HepG2 (cell line): ENCODE measurements around the gene RASD1. TPM values are rescaled to one million over a fixed set of nuclear protein-coding genes. Genes with fewer than 3 reads are reported as not detected.

Experiments
- AKAP8 ChIP-seq: sonication (generic); formaldehyde crosslinking; IDR thresholded peaks from 2 replicates; pipeline ENCODE4 v1.5.1; 2020; ENCODE audit warnings: mild to moderate bottlenecking, missing genetic modification reagents
- ARNTL ChIP-seq: sonication (generic); formaldehyde crosslinking; IDR thresholded peaks from 2 replicates; pipeline ENCODE4 v1.4.0; 2020; ENCODE audit warnings: mild to moderate bottlenecking, missing genetic modification reagents
- EHMT2 ChIP-seq: fragments of 200-600 bp; sonication (generic); IDR thresholded peaks from 2 replicates; pipeline ENCODE4 v1.7.0; 2017; ENCODE audit warnings: antibody characterized with exemption, low read depth, low read length, borderline replicate concordance
- GFI1 ChIP-seq: sonication (generic); formaldehyde crosslinking; IDR thresholded peaks from 2 replicates; pipeline ENCODE4 v1.5.0; 2020; ENCODE audit warnings: missing genetic modification reagents, mild to moderate bottlenecking, borderline replicate concordance
- HMGXB3 ChIP-seq: sonication (generic); formaldehyde crosslinking; IDR thresholded peaks from 2 replicates; pipeline ENCODE4 v1.4.0; 2020; ENCODE audit warnings: missing genetic modification reagents, borderline replicate concordance
- IRF2 ChIP-seq: IDR thresholded peaks from 2 replicates; pipeline ENCODE4 v1.6.1; 2018; ENCODE audit warnings: missing genetic modification reagents, missing compliant biosample characterization
- KLF12 ChIP-seq: sonication (generic); formaldehyde crosslinking; IDR thresholded peaks from 2 replicates; pipeline ENCODE4 v1.4.0; 2020; ENCODE audit warnings: missing genetic modification reagents, borderline replicate concordance
- MTF1 ChIP-seq: sonication (generic); formaldehyde crosslinking; IDR thresholded peaks from 2 replicates; pipeline ENCODE4 v1.5.0; 2020; ENCODE audit warnings: missing genetic modification reagents
- PITX1 ChIP-seq: sonication (generic); formaldehyde crosslinking; IDR thresholded peaks from 2 replicates; pipeline ENCODE4 v1.5.1; 2020; ENCODE audit warnings: mild to moderate bottlenecking, missing genetic modification reagents
- POLR2A ChIP-seq, 2 experiments: IDR thresholded peaks; 2 replicates each; pipeline ENCODE4 v1.6.1; 2011; ENCODE audit warnings: low read depth in 2 of 2, low read length in 2 of 2, mild to moderate bottlenecking in 1 of 2, moderate library complexity in 1 of 2; ENCODE audit not compliant: insufficient read depth in 1 of 2
- SIX4 ChIP-seq: sonication (generic); formaldehyde crosslinking; IDR thresholded peaks from 2 replicates; pipeline ENCODE4 v1.4.0; 2020; ENCODE audit warnings: missing genetic modification reagents
- SP2 ChIP-seq: sonication (generic); formaldehyde crosslinking; IDR thresholded peaks from 2 replicates; pipeline ENCODE4 v1.5.1; 2020; ENCODE audit warnings: mild to moderate bottlenecking, missing genetic modification reagents
- ZBTB4 ChIP-seq: sonication (generic); formaldehyde crosslinking; IDR thresholded peaks from 2 replicates; pipeline ENCODE4 v1.4.0; 2020; ENCODE audit warnings: missing genetic modification reagents, mild to moderate bottlenecking, borderline replicate concordance
- ZFP36L1 ChIP-seq: sonication (generic); formaldehyde crosslinking; IDR thresholded peaks from 2 replicates; pipeline ENCODE4 v1.8.0; 2022; ENCODE audit warnings: mild to moderate bottlenecking, missing genetic modification reagents, moderate library complexity
- ZKSCAN1 ChIP-seq: fragments of 150-350 bp; IDR thresholded peaks from 2 replicates; pipeline ENCODE4 v1.6.1; 2014; ENCODE audit warnings: low read length
- ZNF235 ChIP-seq: sonication (generic); formaldehyde crosslinking; IDR thresholded peaks from 2 replicates; pipeline ENCODE4 v1.8.1; 2023; ENCODE audit warnings: mild to moderate bottlenecking, missing genetic modification reagents, borderline replicate concordance
- ZNF383 ChIP-seq: sonication (generic); formaldehyde crosslinking; IDR thresholded peaks from 2 replicates; pipeline ENCODE4 v1.4.0; 2020; ENCODE audit warnings: missing genetic modification reagents, mild to moderate bottlenecking, borderline replicate concordance
- ZNF530 ChIP-seq: sonication (generic); formaldehyde crosslinking; IDR thresholded peaks from 2 replicates; pipeline ENCODE4 v1.5.0; 2020; ENCODE audit warnings: low read depth, mild to moderate bottlenecking, missing genetic modification reagents
- ZNF674 ChIP-seq: sonication (generic); formaldehyde crosslinking; IDR thresholded peaks from 2 replicates; pipeline ENCODE4 v1.5.0; 2020; ENCODE audit warnings: low read depth, mild to moderate bottlenecking, missing genetic modification reagents
- ZNF773 ChIP-seq: sonication (generic); formaldehyde crosslinking; IDR thresholded peaks from 2 replicates; pipeline ENCODE4 v1.4.0; 2020; ENCODE audit warnings: missing genetic modification reagents, borderline replicate concordance
- ZNF841 ChIP-seq: sonication (generic); formaldehyde crosslinking; IDR thresholded peaks from 2 replicates; pipeline ENCODE4 v1.8.1; 2023; ENCODE audit warnings: missing genetic modification reagents, borderline replicate concordance
- polyA plus RNA-seq, 8 experiments: library from polyadenylated mRNA; depleted of rRNA in 3 of 8; stranded (reverse) in 7 of 8; unstranded in 1 of 8; fragments of >200 nt; fragmentation: Illumina TruSeq in 4 of 8; extraction: Trizol in 4 of 8; gene quantifications; 2 replicates each; pipeline versions ENCODE4 v1.2.1 to v1.2.3, GENCODE V29; 2011 to 2016; ENCODE audit warnings: low read depth in 4 of 8, missing spikeins in 1 of 8, mixed read lengths in 1 of 8; ENCODE audit not compliant: insufficient read depth in 1 of 8
- total RNA-seq, 5 experiments: library from RNA; depleted of rRNA; stranded (reverse); fragments of >200 nt; fragmentation: Illumina TruSeq; extraction: Trizol; gene quantifications; 2 replicates each; pipeline ENCODE4 v1.2.3, GENCODE V29; 2016; ENCODE audit warnings: low read depth in 1 of 5

Gene RASD1
- total and polyA plus RNA-seq, 2 of the 13 experiments (the other 11 are each of a cell fraction or from before 2014, with no cell fraction given) = 1.6 to 4.2 TPM

GRCh38 chr17:17538417-17539391 lies 42.5 kb upstream of the RASD1 start (continued):
- TF ChIP-seq EHMT2 = no peak
- peak; percentile 84; the same call in 1 of the 2 replicates for TF ChIP-seq ARNTL
- TF ChIP-seq AKAP8 = no peak
- no peak for TF ChIP-seq ZNF674 (CRISPR knock-in tag)
- no peak for TF ChIP-seq ZNF383 (CRISPR knock-in tag)
- TF ChIP-seq ZNF841 = no peak
- TF ChIP-seq ZBTB4 (CRISPR knock-in tag) = no peak
- no peak for TF ChIP-seq KLF12 (CRISPR knock-in tag)
- TF ChIP-seq MTF1 (CRISPR knock-in tag) = no peak
- no peak for TF ChIP-seq SP2 (CRISPR knock-in tag)
- TF ChIP-seq ZKSCAN1 = no peak
- no peak for TF ChIP-seq ZNF773 (CRISPR knock-in tag)
- TF ChIP-seq IRF2 = peak; percentile 76
- peak; percentile 97 for TF ChIP-seq SIX4 (CRISPR knock-in tag)
- TF ChIP-seq PITX1 = peak; percentile 94
- no peak; the same call in 1 of the 2 replicates for TF ChIP-seq HMGXB3 (CRISPR knock-in tag)
- peak; percentile 78 for TF ChIP-seq GFI1
- TF ChIP-seq POLR2A (IDR thresholded peaks at IDR 0.05; ENCODE audit: insufficient read depth in 1 of 2, low read depth in 2 of 2, low read length in 2 of 2) = no peak
- no peak for TF ChIP-seq ZNF235 (CRISPR knock-in tag)
- TF ChIP-seq ZFP36L1 = peak; percentile 87; the same call in 1 of the 2 replicates
- TF ChIP-seq ZNF530 = no peak
